Lung (tissue), 12 donors: Measurements from ENCODE around the gene ORM2. TPM values are rescaled to one million over a fixed set of nuclear protein-coding genes. Genes with fewer than 3 reads are reported as not detected.

Experiments used
- ATAC-seq: fragments of 200-7000 bp; cut with Tn5 transposase; one replicate; pipeline ENCODE4 v1.9.1; 2020; ENCODE audit warnings: moderate number of reproducible peaks; ENCODE audit not compliant: insufficient read depth, low FRiP score
- DNase-seq, 3 donors: peaks; one replicate each; pipeline ENCODE4 v3.0.0-alpha.2; 2013 to 2017
- H3K27ac ChIP-seq, 2 donors: one replicate each; pipeline ENCODE4 v1.5.1; 2013; ENCODE audit warnings: mild to moderate bottlenecking in 2 of 2, moderate library complexity in 2 of 2, control low read depth in 1 of 2, inconsistent platforms in 1 of 2, low read depth in 1 of 2, low read length in 1 of 2
- H3K27me3 ChIP-seq, 3 donors: one replicate each; pipeline ENCODE4 v1.5.1; 2013; ENCODE audit warnings: low read length in 2 of 3; ENCODE audit not compliant: control insufficient read depth in 3 of 3, insufficient read depth in 3 of 3
- H3K36me3 ChIP-seq, 4 donors: one replicate each; pipeline ENCODE4 v1.5.1; 2013; ENCODE audit warnings: low read length in 4 of 4, mild to moderate bottlenecking in 1 of 4, moderate library complexity in 1 of 4; ENCODE audit not compliant: control insufficient read depth in 4 of 4, insufficient read depth in 4 of 4
- H3K4me1 ChIP-seq, 5 donors: one replicate each; pipeline ENCODE4 v1.5.1; 2013; ENCODE audit warnings: low read length in 5 of 5, mild to moderate bottlenecking in 2 of 5, moderate library complexity in 1 of 5; ENCODE audit not compliant: control insufficient read depth in 5 of 5, insufficient read depth in 5 of 5
- H3K4me3 ChIP-seq: one replicate; pipeline ENCODE4 v1.5.1; 2013; ENCODE audit warnings: mild to moderate bottlenecking, control low read depth, moderate library complexity
- H3K9ac ChIP-seq, 2 donors: one replicate each; pipeline ENCODE4 v1.5.1; 2013; ENCODE audit warnings: low read length in 2 of 2, control low read depth in 1 of 2; ENCODE audit not compliant: insufficient read depth in 1 of 2
- H3K9me3 ChIP-seq, 4 donors: one replicate each; pipeline ENCODE4 v1.5.1; 2013; ENCODE audit warnings: low read length in 3 of 4, mild to moderate bottlenecking in 1 of 4, moderate library complexity in 1 of 4; ENCODE audit not compliant: control insufficient read depth in 4 of 4, insufficient read depth in 3 of 4
- CTCF ChIP-seq: IDR thresholded peaks from 2 replicates; pipeline ENCODE4 v1.5.1; 2012; ENCODE audit warnings: mild to moderate bottlenecking; ENCODE audit errors: control extremely low read depth, extremely low read depth
- WGBS, 2 donors: extraction: QIAGEN DNeasy Blood & Tissue Kit; methylation state at CpG; one replicate each; pipeline ENCODE4 v1.1.7; 2013; 5-methylcytosine and 5-hydroxymethylcytosine counted together
- polyA plus RNA-seq, 2 donors: library from polyadenylated mRNA; stranded (reverse); fragments of 200-250 nt; gene quantifications; one replicate each; pipeline ENCODE4 v1.2.1, GENCODE V29; 2013
- total RNA-seq, 2 donors: library from RNA; depleted of rRNA in 1 of 2; stranded (reverse); fragments of >200 nt in 1 of 2; gene quantifications; one replicate each; pipeline ENCODE4 v1.2.1, GENCODE V29; 2014 to 2021
- donor health status: control.
- donor health status: control.
- donor health status: Bipolar disorder and iron deficiency.
- donor health status: healthy.
- donor health status: DM: yes; HTN: yes; CAD: no.

The ORM2 gene
- total and polyA plus RNA-seq, 4 donors: 0.77 to 215 (median 47.6) TPM

- Histone ChIP-seq H3K4me1 (peaks cover 0 to 7% (median 4%) of the 10 kb centered on the region in 5 donors), H3K27me3 (no peaks in the 10 kb centered on the region), H3K27ac (peak overlapping the region in 1 of 2 donors; percentile 7), H3K9me3 (no peaks in the 10 kb centered on the region), H3K4me3 (no peak overlapping the region), H3K36me3 (peaks cover 3 to 51% (median 42%) of the 10 kb centered on the region in 4 donors), H3K9ac (no peak overlapping the region)
- DNase-seq: no peak
- TF ChIP-seq CTCF: no peak
- no peak for ATAC-seq
- 90 to 93% methylated on average over 16 of the region's 16 CpGs for WGBS, 2 donors
These were observed 21.1 kb downstream of the ORM2 start for GRCh38 chr9:114350636-114351401.

GRCh38 chr9:114351932-114352331, 22.3 kb downstream of the ORM2 start:
- no peak overlapping the region for H3K9ac ChIP-seq
- ATAC-seq: no peak
- 78 to 80% methylated on average over 4 of the region's 4 CpGs for WGBS, 2 donors

DNA sequence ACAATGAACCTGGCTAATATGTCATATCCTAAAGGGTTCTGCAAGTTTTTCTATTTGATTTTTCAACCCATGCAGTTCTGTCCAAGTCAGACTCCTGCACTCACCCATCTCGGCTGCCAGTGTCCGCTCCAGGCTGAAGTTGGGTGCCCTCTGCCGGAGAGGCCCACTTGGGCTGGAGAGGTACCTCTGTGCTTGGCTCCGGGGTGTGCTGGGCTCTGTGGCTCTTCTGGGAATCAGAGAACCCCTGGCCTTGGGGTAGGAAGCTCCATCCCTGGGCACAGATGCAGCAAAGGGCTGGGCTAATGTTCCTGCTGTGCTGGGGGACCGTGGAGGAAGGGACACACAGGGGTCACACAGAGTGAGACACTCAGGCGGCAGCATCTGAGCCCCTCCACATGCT, 26.2 kb downstream of the ORM2 start:
- Histone ChIP-seq H3K27ac (no peak overlapping the region), H3K4me1 (peaks cover 0 to 4% (median 0%) of the 10 kb centered on the region in 5 donors), H3K9ac (no peak overlapping the region), H3K27me3 (no peaks in the 10 kb centered on the region), H3K36me3 (peaks cover 9 to 49% (median 48%) of the 10 kb centered on the region in 4 donors), H3K9me3 (no peaks in the 10 kb centered on the region), H3K4me3 (no peak overlapping the region)
- WGBS, 2 donors: 96 to 97% methylated on average over 6 of the region's 6 CpGs
- TF ChIP-seq CTCF: no peak
- no peak for ATAC-seq
- DNase-seq: no peak

More at GRCh38 chr9:114351932-114352331, 22.3 kb downstream of the ORM2 start:
- Histone ChIP-seq H3K4me1 (peaks cover 0 to 8% (median 4%) of the 10 kb centered on the region in 5 donors), H3K4me3 (no peak overlapping the region), H3K27me3 (no peaks in the 10 kb centered on the region), H3K36me3 (peaks cover 3 to 49% (median 40%) of the 10 kb centered on the region in 4 donors), H3K9me3 (no peaks in the 10 kb centered on the region), H3K27ac (no peak overlapping the region)
- DNase-seq: no peak
- no peak for TF ChIP-seq CTCF
